ENCODE data around the gene NPHP3. TPM values are rescaled to one million over a fixed set of nuclear protein-coding genes. Genes with fewer than 3 reads are reported as not detected.

NPHP3 gene
- total RNA-seq, 2 experiments from 2014 or later: 25.5 to 27.4 TPM

- Histone ChIP-seq H3K27ac (ENCODE audit: low read depth in 1 of 2, low read length in 2 of 2) (no peak overlapping the region), H3K27me3 (ENCODE audit: control insufficient read depth in 1 of 2, insufficient read depth in 2 of 2, low read length in 2 of 2) (no peaks in the 10 kb centered on the region), H3K4me1 (ENCODE audit: insufficient read depth, low read length) (no peaks in the 10 kb centered on the region), H3K36me3 (ENCODE audit: insufficient read depth, low read length) (peaks cover 80% of the 10 kb centered on the region), H3K9me3 (ENCODE audit: control insufficient read depth in 1 of 2, insufficient read depth in 1 of 2, low read length in 2 of 2) (no peaks in the 10 kb centered on the region), H3K4me3 (ENCODE audit: low read length) (no peak overlapping the region)
- Mint-ChIP-seq H3K9me3 (no peaks in the 10 kb centered on the region), H3K27ac (no peak overlapping the region), H3K36me3 (ENCODE audit: low read depth) (peaks cover 83% of the 10 kb centered on the region), H3K4me1 (ENCODE audit: low read depth) (no peaks in the 10 kb centered on the region), H3K4me3 (no peak overlapping the region), H3K27me3 (no peaks in the 10 kb centered on the region)
- intact Hi-C loops (cut with DNase I, micrococcal nuclease): loop anchor here in 1 of 2 experiments (10.0 kb wide), 1 partner anchor 191 kb away; no protein-coding TSS in a partner anchor
- ATAC-seq (ENCODE audit: poor library complexity) (no peak), DNase-seq (no peak)
- CTCF ChIA-PET: no interaction called here
- no peak for TF ChIP-seq CTCF (IDR thresholded peaks at IDR 0.05)
- POLR2A ChIA-PET: no interaction called here
Measured at GRCh38 chr3:132695422-132695821, 26.8 kb downstream of the NPHP3 start.

DNA sequence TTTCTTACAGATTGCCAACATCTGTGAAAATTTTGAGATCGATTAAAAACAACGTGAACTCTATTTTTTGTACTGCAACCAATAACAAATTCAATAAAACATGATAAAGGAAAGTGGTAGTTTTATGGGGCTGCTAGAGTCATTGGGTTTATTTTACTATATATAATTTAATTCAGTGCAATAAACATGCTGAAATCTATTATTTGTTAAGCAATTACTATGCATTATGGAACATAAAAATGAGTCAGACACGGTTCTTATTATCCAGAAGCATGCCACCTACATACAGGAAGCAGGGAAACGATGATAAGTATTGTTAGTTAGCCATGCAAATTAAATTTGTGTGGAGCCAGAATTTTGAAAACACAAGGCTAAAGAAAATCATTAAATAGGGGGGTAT is 27.2 kb downstream of the NPHP3 start:
- Histone ChIP-seq H3K27me3 (ENCODE audit: control insufficient read depth in 1 of 2, insufficient read depth in 2 of 2, low read length in 2 of 2) (no peaks in the 10 kb centered on the region), H3K9me3 (ENCODE audit: control insufficient read depth in 1 of 2, insufficient read depth in 1 of 2, low read length in 2 of 2) (no peaks in the 10 kb centered on the region), H3K4me1 (ENCODE audit: insufficient read depth, low read length) (no peaks in the 10 kb centered on the region), H3K4me3 (ENCODE audit: low read length) (no peak overlapping the region), H3K27ac (ENCODE audit: low read depth in 1 of 2, low read length in 2 of 2) (no peak overlapping the region), H3K36me3 (ENCODE audit: insufficient read depth, low read length) (peaks cover 80% of the 10 kb centered on the region)
- intact Hi-C loops (cut with DNase I, micrococcal nuclease): loop anchor here in 1 of 2 experiments (10.0 kb wide), 1 partner anchor 190 kb away; no protein-coding TSS in a partner anchor
- DNase-seq (no peak), ATAC-seq (ENCODE audit: poor library complexity) (no peak)
- Mint-ChIP-seq H3K4me1 (ENCODE audit: low read depth) (no peaks in the 10 kb centered on the region), H3K9me3 (no peaks in the 10 kb centered on the region), H3K4me3 (no peak overlapping the region), H3K27ac (no peak overlapping the region), H3K27me3 (no peaks in the 10 kb centered on the region), H3K36me3 (ENCODE audit: low read depth) (peaks cover 84% of the 10 kb centered on the region)
- POLR2A ChIA-PET: no interaction called here
- CTCF ChIA-PET: no interaction called here
- TF ChIP-seq CTCF (IDR thresholded peaks at IDR 0.05): no peak

DNA sequence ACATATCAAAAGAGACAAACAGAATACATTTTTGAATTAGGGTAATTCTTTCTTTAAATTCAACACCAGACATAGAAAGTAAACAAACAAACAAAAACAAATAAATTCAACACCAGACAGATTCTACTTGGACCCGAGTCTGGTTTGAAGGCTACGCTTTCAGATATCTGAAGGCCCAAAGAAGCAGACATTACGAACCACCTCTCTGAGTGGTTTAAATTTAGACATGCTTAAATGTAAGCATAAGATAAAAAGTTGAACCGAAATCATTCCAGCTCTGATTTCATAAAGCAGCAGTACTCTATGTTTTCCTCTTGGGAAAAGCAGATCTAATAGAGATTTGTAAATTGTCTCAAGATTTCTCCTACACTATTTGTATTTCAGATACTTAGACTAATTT is 32.2 kb downstream of the NPHP3 start:
- ATAC-seq (ENCODE audit: poor library complexity) (no peak), DNase-seq (no peak)
- Mint-ChIP-seq H3K4me3 (no peak overlapping the region), H3K9me3 (no peaks in the 10 kb centered on the region), H3K27ac (no peak overlapping the region), H3K36me3 (ENCODE audit: low read depth) (peaks cover 81% of the 10 kb centered on the region), H3K4me1 (ENCODE audit: low read depth) (no peaks in the 10 kb centered on the region), H3K27me3 (no peaks in the 10 kb centered on the region)
- H3K27ac ChIP-seq (ENCODE audit: low read depth in 1 of 2, low read length in 2 of 2): no peak overlapping the region
- no peaks in the 10 kb centered on the region for H3K9me3 ChIP-seq (ENCODE audit: control insufficient read depth in 1 of 2, insufficient read depth in 1 of 2, low read length in 2 of 2)
- peaks cover 74% of the 10 kb centered on the region for H3K36me3 ChIP-seq (ENCODE audit: insufficient read depth, low read length)
- H3K27me3 ChIP-seq (ENCODE audit: control insufficient read depth in 1 of 2, insufficient read depth in 2 of 2, low read length in 2 of 2): no peaks in the 10 kb centered on the region
- TF ChIP-seq CTCF (IDR thresholded peaks at IDR 0.05): no peak
- intact Hi-C loops (cut with DNase I, micrococcal nuclease): loop anchor here in 1 of 2 experiments (10.0 kb wide), 1 partner anchor 185 kb away; no protein-coding TSS in a partner anchor
- CTCF ChIA-PET: no interaction called here
- H3K4me1 ChIP-seq (ENCODE audit: insufficient read depth, low read length): no peaks in the 10 kb centered on the region
- H3K4me3 ChIP-seq (ENCODE audit: low read length): no peak overlapping the region
- POLR2A ChIA-PET: no interaction called here
